ENCODE data around the gene RAB30. TPM values are rescaled to one million over a fixed set of nuclear protein-coding genes. Genes with fewer than 3 reads are reported as not detected.
"Not testable (repeated sequence)": the region's sequence is repeated elsewhere in the genome, so short reads cannot be mapped to it uniquely, and the experiment has no call there.

RAB30 gene
- total RNA-seq, 1 donor from 2014 or later = 13.6 TPM

DNA sequence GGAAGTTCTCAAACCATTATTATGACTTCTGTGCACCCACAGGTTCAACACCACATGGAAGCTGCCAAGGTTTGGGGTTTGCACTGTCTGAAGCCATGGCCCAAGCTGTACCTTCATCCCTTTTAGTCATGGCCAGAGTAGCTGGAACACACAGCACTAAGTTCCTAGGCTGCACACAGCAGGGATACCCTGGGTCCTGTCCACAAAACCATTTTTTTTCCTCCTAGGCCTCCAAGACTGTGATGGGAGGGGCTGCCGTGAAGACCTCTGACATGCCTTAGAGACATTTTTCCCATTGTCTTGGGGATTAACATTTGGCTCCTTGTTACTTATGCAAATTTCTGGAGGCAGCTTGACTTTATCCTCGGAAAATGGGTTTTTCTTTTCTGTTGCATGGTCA, 127.5 kb downstream of the RAB30 start:
- no peak for DNase-seq (ENCODE audit: low spot score)

GRCh38 chr11:82943430-82943829, 128.3 kb downstream of the RAB30 start:
- DNase-seq (ENCODE audit: low spot score) = not testable (repeated sequence)

DNA sequence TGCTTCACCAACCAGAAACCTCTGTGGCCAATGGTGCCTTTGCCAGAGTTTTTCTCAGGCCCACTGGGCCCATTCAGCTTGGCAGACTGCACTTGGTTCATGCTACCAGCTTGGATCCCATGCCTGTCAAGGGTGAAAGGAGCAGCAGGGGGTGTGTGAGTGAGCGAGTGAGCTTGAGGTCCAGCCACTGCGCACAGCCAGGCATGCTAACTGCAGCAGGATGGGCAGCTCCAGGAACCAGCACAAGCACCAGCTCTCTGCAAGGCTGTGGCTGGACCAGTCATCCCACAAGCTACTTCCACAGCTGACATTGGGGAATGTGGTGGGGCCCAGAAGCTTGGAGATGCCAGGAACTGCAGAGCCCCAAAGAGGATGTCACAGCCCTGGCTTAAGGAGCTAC, 129.3 kb downstream of the RAB30 start:
- no peak for DNase-seq (ENCODE audit: low spot score)

- DNase-seq (ENCODE audit: low spot score) = no peak
These were observed 132.2 kb downstream of the RAB30 start for GRCh38 chr11:82939456-82939855.

DNA sequence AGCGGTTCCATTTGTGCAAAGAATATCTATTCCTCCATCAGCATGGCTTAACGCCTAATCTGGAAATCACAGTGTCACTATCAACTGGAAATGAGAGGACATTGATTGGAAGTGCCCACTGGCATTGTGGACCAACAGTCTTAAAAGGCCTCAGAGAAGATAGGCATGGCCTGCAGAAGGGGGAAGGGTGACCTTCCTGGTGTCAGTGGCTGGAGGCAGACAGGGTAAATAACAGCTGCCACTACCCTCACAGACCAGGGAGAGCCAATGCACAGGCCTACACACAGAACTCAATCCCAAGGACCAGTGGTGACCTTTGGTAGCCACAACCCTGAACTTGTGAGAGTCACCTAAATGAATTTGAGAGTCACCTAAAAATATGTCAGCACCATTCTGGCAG, 134.1 kb downstream of the RAB30 start:
- DNase-seq (ENCODE audit: low spot score) = no peak

DNA sequence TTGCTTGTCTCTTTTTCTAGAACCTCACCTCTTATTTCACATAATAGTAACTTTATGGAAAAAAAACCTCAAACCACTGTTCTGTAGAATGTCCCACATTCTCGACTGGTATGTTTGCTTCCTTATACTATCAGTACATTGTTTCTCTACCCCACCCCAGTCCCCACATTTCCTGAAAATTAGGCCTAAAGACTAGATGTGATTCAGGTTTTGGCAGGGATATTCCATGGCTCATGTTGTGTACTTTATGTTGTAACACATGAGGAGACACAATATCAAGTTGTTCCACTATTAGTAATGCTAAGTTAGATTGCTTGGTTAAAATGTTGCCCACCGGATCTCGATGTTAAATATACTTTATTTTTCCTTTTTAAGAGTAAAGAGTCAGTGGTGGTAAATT, 135.4 kb downstream of the RAB30 start:
- DNase-seq (ENCODE audit: low spot score) = no peak

DNA sequence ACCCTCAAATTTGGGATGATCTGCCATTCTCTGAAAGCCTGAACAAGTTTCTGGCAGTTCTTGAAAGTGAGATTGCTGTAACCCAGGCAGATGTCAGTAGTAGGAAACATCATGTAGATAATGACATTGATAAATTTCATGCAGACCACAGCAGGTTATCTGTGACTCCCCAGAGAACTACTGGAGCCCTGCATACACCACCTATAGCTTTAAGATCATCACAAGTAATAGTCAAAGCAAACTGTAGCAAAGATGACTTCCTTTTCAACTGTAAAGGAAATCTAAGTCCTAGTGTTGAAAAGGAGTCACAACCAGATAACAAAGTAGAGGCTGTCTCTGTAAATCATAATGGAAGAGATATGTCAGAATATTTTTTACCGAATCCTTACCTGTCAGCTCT, 139.1 kb downstream of the RAB30 start:
- no peak for DNase-seq (ENCODE audit: low spot score)

DNA sequence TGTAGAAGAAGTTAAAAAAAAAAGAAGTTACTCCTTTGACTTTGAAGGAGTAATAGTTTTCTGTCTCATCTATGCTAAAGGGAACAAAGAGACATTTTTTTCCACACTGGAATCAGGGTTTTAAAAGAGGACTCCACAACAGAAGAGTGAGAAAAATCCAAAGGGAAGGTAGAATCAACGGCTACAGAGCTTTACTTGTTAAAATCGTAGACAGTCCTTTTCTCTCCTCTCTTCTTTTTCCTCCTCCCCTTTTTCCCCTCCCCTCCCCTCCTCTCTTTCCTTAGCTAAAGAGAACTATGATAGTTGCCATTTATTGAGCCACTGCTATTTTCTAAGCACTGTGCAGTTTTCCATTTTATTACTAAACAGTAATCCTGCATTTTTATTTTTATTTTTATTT, 141.0 kb downstream of the RAB30 start:
- no peak for DNase-seq (ENCODE audit: low spot score)

GRCh38 chr11:82930229-82930628, 141.5 kb downstream of the RAB30 start:
- no peak for DNase-seq (ENCODE audit: low spot score)

- DNase-seq (ENCODE audit: low spot score) = no peak
These were observed 142.6 kb downstream of the RAB30 start for GRCh38 chr11:82929121-82929520.

GRCh38 chr11:82927264-82927880, 144.3 kb downstream of the RAB30 start:
- peak; percentile 39 for DNase-seq (ENCODE audit: low spot score)

- DNase-seq (ENCODE audit: low spot score) = no peak
These were observed 147.0 kb downstream of the RAB30 start for GRCh38 chr11:82924522-82925224.

Other genes starting within 250 kb of the RAB30 start
- 48.7 TPM for gene PRCP, start 171.5 kb downstream of the RAB30 start, total RNA-seq
- 0.78 TPM for gene DDIAS, start 170.2 kb downstream of the RAB30 start, total RNA-seq
- gene PCF11, start 85.2 kb upstream of the RAB30 start, total RNA-seq = 46.7 TPM
- gene ANKRD42, start 121.8 kb upstream of the RAB30 start, total RNA-seq = 24.5 TPM
- 31.9 TPM for gene CCDC90B, start 214.5 kb upstream of the RAB30 start, total RNA-seq

Data from mucosa of gallbladder (tissue), 1 donor.